Ramos (cell line): ENCODE measurements around the gene DGKZ.

Experiments
- in situ Hi-C: fragments of 300-500 bp; cut with MboI; formaldehyde crosslinking; loops from one replicate; pipeline ENCODE4 v1.14.3; 2022; ENCODE audit warnings: low sequenced_read_pairs; ENCODE audit not compliant: unreplicated experiment

Gene DGKZ

GRCh38 chr11:46322759-46323158 lies 24.5 kb upstream of the DGKZ start:
- in situ Hi-C loops: no loop called here

GRCh38 chr11:46326813-46327416 lies 20.3 kb upstream of the DGKZ start:
- in situ Hi-C loops: no loop called here

- in situ Hi-C loops: no loop called here
Measured at GRCh38 chr11:46327829-46328228, 19.4 kb upstream of the DGKZ start.

GRCh38 chr11:46330154-46330553 lies 17.1 kb upstream of the DGKZ start:
- in situ Hi-C loops: no loop called here

GRCh38 chr11:46330563-46331281 lies 16.5 kb upstream of the DGKZ start:
- in situ Hi-C loops: no loop called here

GRCh38 chr11:46331282-46331984 lies 15.8 kb upstream of the DGKZ start:
- in situ Hi-C loops: no loop called here

GRCh38 chr11:46332093-46332567 lies 15.1 kb upstream of the DGKZ start:
- in situ Hi-C loops: no loop called here

- in situ Hi-C loops: no loop called here
Measured at GRCh38 chr11:46332568-46333393, 14.5 kb upstream of the DGKZ start.

GRCh38 chr11:46333394-46333947 lies 13.8 kb upstream of the DGKZ start:
- in situ Hi-C loops: no loop called here

GRCh38 chr11:46334211-46334610 lies 13.1 kb upstream of the DGKZ start:
- in situ Hi-C loops: no loop called here

GRCh38 chr11:46335271-46335670 lies 12.0 kb upstream of the DGKZ start:
- in situ Hi-C loops: no loop called here

- in situ Hi-C loops: no loop called here
Measured at GRCh38 chr11:46335890-46336562, 11.2 kb upstream of the DGKZ start.

- in situ Hi-C loops: no loop called here
Measured at GRCh38 chr11:46336563-46337180, 10.6 kb upstream of the DGKZ start.

- in situ Hi-C loops: no loop called here
Measured at GRCh38 chr11:46337626-46338345, 9.5 kb upstream of the DGKZ start.

- in situ Hi-C loops: no loop called here
Measured at GRCh38 chr11:46338636-46338987, 8.7 kb upstream of the DGKZ start.

GRCh38 chr11:46338988-46339666 lies 8.1 kb upstream of the DGKZ start:
- in situ Hi-C loops: no loop called here

- in situ Hi-C loops: no loop called here
Measured at GRCh38 chr11:46339816-46340215, 7.4 kb upstream of the DGKZ start.

GRCh38 chr11:46341454-46341853 lies 5.8 kb upstream of the DGKZ start:
- in situ Hi-C loops: no loop called here
